Left forelimb (tissue), 1 donor: ENCODE results near the gene ESR1.
"Not testable (repeated sequence)": the region's sequence is repeated elsewhere in the genome, so short reads cannot be mapped to it uniquely, and the experiment has no call there.

Experiments used
- DNase-seq: peaks from one replicate; pipeline ENCODE4 v3.0.0-alpha.2; 2018; ENCODE audit warnings: low spot score

Gene ESR1

DNA sequence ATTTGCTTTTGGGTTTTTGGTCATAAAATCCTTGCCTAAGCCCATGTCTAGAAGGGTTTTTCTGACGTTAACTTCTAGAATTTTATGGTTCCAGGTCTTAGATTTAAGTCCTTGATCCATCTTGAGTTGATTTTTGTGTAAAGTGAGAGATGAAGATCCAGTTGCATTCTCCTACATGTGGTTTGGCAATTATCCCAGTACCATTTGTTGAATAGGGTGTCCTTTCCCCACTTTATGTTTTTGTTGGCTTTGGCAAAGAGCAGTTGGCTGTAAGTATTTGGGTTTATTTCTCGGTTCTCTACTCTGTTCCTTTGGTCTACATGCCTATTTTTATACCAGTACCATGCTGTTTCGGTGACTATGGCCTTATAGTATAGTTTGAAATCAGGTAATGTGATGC is 86.9 kb downstream of the ESR1 start:
- not testable (repeated sequence) for DNase-seq

DNA sequence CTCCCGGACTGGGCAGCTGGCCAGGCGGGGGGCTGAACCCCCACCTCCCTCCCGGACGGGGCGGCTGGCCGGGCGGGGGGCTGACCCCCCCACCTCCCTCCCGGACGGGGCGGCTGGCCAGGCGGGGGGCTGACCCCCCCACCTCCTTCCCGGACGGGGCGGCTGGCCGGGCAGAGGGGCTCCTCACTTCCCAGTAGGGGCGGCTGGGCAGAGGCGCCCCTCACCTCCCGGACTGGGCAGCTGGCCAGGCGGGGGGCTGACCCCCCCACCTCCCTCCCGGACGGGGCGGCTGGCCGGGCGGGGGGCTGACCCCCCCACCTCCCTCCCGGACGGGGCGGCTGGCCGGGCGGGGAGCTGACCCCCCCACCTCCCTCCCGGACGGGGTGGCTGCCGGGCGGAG is 91.7 kb downstream of the ESR1 start:
- not testable (repeated sequence) for DNase-seq

DNA sequence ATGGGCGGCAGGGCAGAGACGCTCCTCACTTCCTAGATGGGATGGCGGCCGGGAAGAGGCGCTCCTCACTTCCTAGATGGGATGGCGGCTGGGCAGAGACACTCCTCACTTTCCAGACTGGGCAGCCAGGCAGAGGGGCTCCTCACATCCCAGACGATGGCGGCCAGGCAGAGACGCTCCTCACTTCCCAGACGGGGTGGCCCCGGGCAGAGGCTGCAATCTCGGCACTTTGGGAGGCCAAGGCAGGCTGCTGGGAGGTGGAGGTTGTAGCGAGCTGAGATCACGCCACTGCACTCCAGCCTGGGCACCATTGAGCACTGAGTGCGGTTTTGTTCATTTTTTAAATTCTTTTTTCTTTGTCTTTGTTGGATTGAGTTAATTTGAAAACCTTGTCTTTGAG is 92.3 kb downstream of the ESR1 start:
- DNase-seq, result not testable (repeated sequence)

DNA sequence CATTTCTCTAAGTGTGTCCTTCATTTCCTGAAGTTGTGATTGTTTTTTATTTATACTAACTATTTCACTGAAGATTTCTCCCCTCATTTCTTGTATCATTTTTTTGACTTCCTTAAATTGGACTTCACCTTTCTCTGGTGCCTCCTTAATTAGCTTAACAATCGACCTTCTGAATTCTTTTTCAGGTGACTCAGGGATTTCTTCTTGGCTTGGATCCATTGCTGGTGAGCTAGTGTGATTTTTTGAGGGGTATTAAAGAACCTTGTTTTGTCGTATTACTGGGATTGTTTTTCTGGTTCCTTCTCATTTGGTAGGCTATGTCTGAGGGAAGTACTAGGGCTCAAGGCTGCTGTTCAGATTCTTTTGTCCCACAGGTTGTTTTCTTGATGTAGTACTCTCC is 92.8 kb downstream of the ESR1 start:
- DNase-seq, result no peak

DNA sequence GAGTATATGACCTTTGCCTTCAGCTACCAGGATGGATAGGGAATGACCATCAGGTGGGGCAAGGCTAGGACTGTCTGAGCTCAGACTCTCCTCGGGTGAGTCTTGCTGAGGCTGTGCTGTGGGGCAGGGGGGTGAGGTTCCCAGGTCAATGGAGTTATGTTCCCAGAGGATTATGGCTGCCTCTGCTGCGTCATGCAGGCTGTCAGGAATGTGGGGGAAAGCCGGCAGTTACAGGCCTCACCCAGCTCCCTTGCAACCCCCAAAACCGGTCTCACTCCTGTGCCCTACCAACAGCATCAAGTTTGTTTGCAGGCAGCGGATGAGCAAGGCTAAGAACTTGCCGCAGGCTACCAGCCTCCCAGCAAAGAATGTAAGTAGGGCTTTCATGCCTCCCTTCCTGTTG is 93.5 kb downstream of the ESR1 start:
- no peak for DNase-seq

DNA sequence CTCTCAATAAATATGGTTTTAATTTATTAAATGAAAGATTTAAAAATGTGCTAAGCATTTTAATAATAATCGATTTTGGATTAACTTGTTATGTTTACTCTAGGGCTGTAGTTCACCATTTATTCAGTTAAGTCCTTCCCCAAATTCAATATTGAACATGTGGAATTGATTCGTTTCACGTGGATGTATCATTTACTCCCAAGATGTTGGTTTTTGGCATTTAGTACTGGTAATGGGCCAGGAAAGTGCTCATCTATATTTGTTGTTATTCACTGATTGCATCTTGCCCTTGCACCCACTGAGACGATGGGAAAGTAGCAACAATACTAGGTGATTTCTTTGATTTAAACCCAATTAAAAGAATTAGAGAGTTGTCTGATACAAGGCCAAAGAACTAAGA is 97.1 kb downstream of the ESR1 start:
- DNase-seq, result no peak

DNA sequence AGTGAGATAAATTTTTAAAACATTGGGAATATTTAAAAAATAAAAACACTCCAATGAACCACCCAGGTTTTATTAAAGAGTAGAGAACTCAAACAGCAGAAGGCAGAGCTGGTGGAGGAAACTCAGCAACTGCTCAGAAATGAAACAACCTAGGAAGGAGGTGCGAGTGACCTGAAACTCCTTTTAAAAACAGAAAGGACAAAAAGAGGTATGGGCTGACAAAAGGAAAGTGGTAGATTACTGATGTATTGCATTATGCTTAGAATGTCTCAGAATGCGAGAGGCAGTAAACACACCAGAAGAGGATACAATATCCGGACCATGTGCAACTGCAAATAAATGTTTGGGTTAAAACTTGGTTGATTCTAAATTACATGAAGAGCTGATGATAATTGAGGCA is 97.6 kb downstream of the ESR1 start:
- DNase-seq, result no peak

DNA sequence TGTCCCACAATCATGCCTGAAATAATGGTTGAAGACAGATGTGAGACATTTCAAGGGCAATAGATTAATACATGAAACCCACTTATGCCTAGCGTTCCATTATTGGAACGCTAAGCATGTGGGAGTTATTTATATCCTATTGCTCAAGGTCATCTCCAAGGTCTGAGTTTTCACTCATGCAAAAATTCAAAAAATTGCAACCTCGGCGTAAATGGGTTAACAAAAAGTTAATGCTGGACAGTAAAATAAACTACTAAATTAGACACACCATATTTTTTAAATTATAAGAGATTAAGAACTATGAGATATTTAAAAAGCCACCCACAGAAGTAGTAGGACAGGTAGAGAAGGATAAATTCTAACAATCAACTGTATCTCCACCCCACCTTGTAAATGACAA is 98.4 kb downstream of the ESR1 start:
- DNase-seq, result no peak

DNA sequence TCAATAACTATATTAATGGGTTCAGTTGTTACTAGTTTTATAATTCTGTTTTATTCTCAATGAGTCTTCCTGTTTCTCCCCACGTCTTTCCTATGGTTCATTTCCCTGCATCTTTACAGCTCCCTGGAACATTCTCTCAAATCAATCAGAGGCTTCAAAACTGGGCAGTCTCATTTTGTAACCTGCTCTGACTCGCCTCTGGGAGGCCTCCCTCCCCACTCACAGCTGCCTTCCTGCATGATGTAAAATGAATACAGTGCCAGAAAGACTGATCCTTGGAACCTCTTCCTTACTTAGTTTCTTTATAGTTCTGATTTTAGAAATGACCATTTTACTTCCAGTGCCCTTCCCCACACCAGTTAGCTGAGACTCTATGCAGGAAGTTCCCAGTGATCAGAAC is 103.9 kb downstream of the ESR1 start:
- no peak for DNase-seq

DNA sequence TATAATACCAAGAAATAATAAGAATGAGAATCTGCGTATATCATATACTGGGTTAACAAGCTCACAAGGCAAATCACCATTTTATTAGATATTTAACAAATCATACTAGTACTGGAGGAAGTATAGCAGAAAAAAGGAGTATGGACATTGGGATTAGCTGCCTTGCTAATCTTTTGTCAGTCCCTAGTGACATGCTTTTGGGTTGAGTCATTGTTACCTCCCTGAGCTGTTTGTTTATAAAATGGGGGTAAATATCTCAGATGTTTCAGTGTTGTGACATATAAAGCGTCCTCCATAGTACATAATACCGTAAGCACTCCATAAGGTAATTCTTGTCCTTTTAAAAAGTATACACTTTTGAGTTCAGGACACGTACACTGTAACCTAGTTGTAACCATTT is 107.0 kb downstream of the ESR1 start:
- no peak for DNase-seq

DNA sequence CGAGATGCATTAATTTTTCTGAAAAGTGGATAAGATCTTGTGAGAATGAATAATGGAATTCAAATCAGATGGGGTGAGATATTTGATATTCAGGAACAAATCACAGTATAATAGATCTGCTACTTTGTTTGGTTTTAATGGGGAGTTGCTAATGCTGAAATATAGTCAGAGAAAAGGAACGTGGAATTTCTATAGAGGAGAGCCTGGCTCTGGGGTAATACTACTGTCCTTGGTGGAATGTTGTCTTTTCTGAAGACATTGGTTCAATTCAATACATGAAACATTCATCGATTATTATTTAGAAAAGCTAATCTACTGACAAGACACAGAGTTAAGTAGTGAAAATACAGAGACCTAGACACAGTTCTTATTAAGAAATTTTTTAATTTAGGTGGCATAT is 108.6 kb downstream of the ESR1 start:
- no peak for DNase-seq

DNA sequence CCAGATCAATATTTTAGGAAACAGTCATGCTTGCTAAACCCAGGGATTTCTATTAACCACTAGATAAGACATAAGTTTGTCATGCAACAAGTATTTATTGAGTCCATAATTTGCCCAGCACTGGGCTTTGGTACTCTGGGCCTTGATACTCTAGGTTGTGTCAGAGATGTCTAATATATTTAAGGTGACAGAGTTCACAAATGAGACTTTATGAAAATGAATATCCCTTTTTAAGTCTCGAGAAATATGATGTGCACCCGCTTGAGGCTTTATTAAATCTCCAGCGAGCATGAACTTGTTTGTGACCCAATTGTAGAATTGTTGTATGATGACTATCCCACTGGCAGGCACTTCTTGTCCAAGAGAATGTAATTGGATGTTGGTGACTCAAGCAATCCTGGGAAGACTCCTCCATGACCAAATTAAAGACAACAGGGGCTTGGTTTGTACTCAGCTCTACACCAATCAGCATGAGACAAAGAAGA is 109.2 kb downstream of the ESR1 start:
- DNase-seq, result no peak

DNA sequence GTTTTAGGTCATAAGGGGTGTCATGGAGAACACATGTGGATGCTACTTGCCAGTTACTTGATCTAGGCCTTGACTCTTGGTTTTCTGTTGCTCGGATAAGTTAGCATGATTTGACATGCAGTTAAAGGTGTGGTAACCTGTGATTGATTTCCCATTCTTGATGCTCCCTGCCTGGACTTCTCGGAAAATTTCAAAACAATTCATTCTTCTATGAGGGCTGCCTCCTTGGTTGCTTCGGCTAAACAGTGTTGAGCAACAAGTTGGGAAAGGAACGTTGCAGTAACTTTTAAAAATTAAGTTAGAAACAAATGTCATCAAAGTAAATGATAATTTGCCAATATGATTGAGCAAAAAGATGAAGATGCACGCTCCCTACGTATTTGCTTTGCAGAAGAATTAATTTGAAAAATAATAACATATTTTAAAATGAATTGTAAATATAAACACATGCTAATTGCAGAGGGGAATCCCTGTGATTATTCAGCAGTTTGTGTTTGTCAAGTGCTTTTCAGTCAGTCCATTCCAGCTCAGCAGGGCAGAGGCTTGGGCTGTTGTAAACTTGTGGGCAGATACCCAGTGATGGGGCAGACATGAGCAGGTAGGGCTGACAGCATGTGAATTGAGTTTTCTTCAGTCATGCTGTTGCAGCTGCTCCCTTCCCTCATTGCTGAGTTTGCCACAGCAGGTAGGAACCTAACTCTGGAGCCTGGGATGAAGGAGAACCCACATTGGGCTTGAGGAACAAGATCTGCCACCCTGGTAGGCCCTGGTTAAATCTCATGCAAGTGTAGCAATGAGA is 110.2 kb downstream of the ESR1 start:
- DNase-seq, result no peak

DNA sequence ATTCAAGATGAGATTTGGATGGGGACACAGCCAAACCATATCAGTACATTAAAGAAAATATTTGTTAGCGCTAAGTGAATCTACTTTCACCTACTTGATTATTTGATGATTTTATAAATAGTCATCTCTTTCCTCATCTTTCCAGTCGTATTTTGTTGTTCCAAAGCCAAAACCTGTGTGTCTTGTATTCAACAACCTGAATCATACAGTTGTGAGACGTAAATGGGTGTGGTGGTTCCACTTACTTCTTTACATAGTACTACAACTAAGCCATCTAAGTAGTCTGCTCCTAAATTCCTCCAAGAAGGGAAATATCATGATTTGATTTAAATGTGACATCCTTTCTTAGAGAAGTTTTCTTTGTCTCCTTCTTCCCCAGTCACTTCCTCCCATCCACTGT is 132.8 kb downstream of the ESR1 start:
- no peak for DNase-seq

DNA sequence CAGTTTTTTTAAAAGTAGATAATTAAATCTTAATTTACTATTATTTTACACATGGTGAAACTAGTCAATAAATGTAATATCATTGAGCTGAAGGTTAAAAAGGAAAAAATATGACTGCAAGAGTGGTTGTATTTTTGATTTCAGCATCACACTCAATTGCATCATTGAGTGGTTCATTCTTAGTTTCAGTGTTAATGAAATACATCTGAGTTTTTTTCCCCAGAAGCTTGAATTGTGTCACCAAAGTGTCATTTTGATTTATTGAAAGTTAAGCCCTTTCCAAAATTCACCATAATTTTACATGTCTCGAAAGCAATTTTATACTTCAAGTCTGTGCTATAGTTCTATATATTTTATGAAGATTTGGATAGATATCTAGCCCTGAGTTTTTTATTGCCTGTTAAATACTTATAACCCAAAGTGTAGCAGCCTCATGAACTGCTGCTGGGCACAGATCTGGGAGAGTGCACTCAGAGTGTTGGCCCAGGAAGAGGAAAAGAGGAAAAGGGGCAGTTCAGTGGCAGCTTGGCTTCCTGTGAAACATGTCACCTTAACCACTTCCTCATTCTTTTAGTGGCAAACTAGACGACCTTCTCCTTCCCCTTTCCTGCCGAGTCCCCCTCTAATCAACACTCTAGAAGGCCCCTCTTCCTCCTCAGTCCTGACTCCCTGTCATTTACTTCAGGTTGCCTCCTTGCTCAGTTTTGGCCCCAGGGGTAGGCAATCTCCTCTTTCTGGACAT is 140.7 kb downstream of the ESR1 start:
- DNase-seq, result no peak

DNA sequence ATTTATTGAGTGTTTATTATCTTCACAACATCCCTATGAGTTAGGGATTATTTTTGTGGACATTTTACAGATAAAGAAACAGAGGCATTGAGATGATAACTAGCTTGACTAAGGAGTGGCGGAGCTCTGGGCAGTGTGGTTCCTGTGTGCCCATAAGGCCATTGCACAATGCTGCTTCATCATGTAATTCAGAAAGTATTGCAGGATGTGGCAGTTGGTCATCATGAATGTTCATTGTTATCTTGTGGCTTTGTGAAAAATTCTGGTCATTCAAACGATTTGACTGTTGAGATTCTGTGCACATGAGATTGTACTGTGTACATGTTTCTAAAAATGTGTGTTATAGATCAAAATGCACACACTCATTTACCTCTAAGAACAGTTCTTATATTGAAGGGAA is 150.8 kb downstream of the ESR1 start:
- DNase-seq, result no peak

DNA sequence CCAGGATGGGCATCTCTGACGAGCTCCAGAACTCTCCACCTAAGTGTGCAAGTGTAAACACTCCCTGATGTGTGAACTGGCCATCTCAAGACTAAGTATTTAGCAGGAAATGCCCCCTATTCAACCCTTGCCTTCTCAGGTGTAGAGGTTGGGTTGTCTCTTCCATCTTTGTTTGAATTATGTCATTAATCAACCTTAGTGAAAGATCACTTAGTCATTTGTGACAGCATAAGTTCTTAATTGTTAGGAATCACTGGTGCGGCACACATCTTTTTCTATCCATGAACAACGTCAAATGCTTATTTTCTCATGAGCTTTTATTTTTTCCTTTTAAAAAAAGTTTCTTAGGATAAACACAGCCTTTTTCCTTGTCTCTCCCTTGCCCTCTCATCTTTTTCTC is 151.6 kb downstream of the ESR1 start:
- no peak for DNase-seq

DNA sequence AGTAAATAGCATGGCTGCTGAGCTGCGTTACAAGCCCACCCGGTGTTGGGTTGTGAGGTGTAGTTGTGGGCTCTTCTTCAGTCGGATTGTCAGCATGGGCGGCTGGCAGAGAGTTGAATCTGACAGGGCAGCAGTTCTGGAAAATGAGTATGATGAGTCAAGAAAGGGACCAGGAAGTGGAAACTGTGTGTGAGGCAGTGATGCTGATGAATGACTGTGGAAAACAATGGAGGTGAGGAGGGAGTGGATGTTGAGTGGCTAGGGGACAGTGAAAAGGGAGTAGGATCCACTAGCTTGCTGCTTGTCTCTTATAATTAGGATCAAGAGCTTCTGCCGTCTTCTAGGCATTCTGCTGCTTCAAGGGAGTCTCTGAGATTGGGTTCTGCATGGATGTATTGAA is 154.3 kb downstream of the ESR1 start:
- no peak for DNase-seq

DNA sequence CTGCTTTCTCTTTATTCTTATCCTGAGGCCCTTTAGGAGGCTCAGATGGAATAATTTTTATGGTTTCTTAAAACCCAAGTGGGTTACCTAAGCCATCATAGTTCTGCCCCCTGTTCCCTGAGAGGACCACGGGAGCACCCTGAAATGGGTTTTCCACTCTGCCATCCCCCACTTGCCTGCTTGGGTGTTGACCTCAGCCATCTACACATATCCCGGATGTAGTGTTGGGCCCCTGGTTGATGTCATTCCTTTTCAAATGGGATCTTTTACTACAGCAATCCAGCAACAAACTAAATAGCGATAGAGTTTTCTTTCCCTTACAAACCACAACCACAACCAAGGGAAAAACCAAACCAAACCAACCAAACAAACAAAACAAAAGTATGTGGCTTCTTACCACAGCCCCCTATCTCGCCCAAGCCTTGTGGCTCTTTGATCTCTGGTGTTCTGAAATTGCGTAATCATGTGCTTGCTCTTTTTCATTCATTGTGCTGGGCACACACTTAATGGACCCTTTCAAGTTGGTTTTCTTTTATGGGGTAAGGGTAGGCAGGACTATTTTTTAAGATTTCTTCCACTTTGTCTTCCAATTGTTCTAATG is 154.9 kb downstream of the ESR1 start:
- no peak for DNase-seq

DNA sequence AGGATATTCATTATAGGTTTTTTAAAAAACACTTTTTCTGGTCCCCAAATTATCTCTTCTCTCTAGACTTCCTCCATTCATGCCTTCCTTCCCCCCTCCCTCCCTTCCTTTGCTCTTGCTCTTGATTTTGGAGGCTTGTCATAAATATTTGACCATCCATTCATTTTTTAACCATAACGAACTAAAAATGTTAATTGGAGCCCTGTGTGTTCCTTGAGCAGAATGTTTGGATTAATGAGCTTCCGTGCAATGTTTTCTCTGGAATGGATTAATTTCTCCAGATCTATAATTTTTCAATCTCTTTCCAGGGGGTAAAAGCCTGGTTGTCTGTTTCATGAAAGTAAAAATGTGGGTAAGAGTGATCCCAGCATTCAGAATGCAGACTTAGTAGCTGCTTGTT is 155.5 kb downstream of the ESR1 start:
- no peak for DNase-seq

DNA sequence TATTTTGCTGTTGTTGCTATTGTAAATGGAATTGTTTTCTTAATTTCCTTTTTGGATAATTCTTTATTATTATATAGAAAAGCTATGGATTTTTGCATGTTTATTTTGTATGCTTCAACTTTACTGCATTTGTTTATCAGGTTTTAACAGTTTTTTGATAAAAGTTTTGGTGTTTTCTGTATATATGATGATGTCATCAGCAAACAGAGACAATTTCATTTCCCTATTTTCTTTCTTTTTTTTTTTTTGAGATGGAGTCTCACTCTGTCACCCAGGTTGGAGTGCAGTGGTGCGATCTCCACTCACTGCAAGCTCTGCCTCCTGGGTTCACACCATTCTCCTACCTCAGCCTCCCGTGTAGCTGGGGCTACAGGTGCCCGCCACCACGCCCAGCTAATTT is 156.9 kb downstream of the ESR1 start:
- not testable (repeated sequence) for DNase-seq

DNA sequence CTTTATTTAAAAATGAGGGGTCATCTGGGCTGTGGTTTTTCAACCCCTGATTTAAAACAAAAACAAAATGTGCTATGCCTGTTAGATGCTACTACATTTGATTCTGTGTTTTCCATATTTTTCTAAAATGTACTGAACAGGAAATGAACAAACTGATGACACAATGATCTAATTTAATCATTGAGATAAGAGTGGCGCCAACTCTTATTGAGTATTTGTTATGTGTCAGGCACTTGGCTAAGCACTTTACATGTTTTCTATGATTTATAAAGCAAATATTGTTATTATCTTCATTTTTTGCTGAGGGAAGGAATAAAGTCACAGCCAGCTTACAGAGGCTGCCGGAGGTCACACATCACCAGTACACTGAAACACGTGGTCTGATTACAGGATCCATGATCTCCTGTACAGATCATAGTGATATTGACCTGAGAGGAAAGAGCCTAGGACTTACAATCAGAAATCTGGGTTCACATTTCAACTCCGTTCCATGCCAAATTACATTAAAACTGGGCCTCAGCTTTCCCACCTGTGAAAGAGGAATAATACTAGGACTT is 166.7 kb downstream of the ESR1 start:
- DNase-seq, result no peak

DNA sequence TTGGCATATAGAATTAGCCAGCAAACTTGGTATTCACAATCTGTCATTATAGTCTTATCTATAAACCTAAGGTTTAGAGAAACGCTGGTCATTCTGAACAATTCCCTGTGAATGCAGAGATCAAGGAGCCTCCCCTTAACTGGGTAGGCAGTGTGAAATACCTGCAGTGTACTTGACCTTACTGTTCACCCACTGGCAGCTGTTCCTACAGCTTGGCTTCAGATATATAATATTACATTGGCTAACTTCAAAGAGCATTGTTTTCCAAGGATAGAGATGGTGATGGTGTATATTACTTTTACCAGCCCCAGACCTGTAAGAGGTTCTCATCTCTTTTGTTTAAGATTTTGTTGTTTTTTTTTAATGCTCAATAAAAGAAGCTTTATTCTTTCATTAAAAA is 168.3 kb downstream of the ESR1 start:
- no peak for DNase-seq
